Parathyroid adenoma (tissue), 2 donors: ENCODE measurements around the gene KLK2.

Experiments
- H2AFZ ChIP-seq: fragments of 300-600 bp; sonication (generic); one replicate; pipeline ENCODE4 v1.7.0; 2017; ENCODE audit warnings: antibody characterized with exemption, mild to moderate bottlenecking
- H3K27ac ChIP-seq: fragments of 300-600 bp; sonication (generic); one replicate; pipeline ENCODE4 v1.7.0; 2017
- H3K27me3 ChIP-seq: fragments of 300-600 bp; sonication (generic); one replicate; pipeline ENCODE4 v1.7.0; 2017; ENCODE audit warnings: low read length; ENCODE audit not compliant: control insufficient read depth, insufficient read depth
- H3K36me3 ChIP-seq: fragments of 300-600 bp; sonication (generic); one replicate; pipeline ENCODE4 v1.7.0; 2017; ENCODE audit warnings: low read length; ENCODE audit not compliant: control insufficient read depth, insufficient read depth
- H3K4me1 ChIP-seq: fragments of 300-600 bp; sonication (generic); one replicate; pipeline ENCODE4 v1.7.0; 2017; ENCODE audit warnings: control low read depth
- H3K4me2 ChIP-seq: fragments of 300-600 bp; sonication (generic); one replicate; pipeline ENCODE4 v1.7.0; 2017; ENCODE audit warnings: low read length
- H3K4me3 ChIP-seq: fragments of 300-600 bp; sonication (generic); one replicate; pipeline ENCODE4 v1.7.0; 2017; ENCODE audit warnings: low read depth, low read length
- H3K79me2 ChIP-seq: fragments of 300-600 bp; sonication (generic); one replicate; pipeline ENCODE4 v1.7.0; 2017; ENCODE audit warnings: control low read depth
- H3K9ac ChIP-seq: fragments of 300-600 bp; sonication (generic); one replicate; pipeline ENCODE4 v1.7.0; 2017; ENCODE audit warnings: mild to moderate bottlenecking
- H3K9me3 ChIP-seq: fragments of 300-600 bp; sonication (generic); one replicate; pipeline ENCODE4 v1.7.0; 2017; ENCODE audit warnings: low read length; ENCODE audit not compliant: control insufficient read depth
- CTCF ChIP-seq: fragments of 300-600 bp; sonication (generic); IDR thresholded peaks from one replicate; pipeline ENCODE4 v1.7.0; 2017; ENCODE audit warnings: antibody characterized with exemption, mild to moderate bottlenecking
- donor health status: primary hyperparathyroidism.

KLK2 gene

GRCh38 chr19:50830266-50831025, 42.8 kb upstream of the KLK2 start:
- no peaks in the 10 kb centered on the region for H3K4me1 ChIP-seq
- no peak overlapping the region for H3K27ac ChIP-seq
- H3K79me2 ChIP-seq: no peaks in the 10 kb centered on the region
- no peak overlapping the region for H3K4me2 ChIP-seq
- H3K27me3 ChIP-seq: no peaks in the 10 kb centered on the region
- no peaks in the 10 kb centered on the region for H3K36me3 ChIP-seq
- no peak overlapping the region for H2AFZ ChIP-seq
- no peak for TF ChIP-seq CTCF
- no peak overlapping the region for H3K9ac ChIP-seq
- H3K9me3 ChIP-seq: no peaks in the 10 kb centered on the region
- H3K4me3 ChIP-seq: no peak overlapping the region

GRCh38 chr19:50831026-50831396, 42.2 kb upstream of the KLK2 start:
- no peaks in the 10 kb centered on the region for H3K4me1 ChIP-seq
- no peaks in the 10 kb centered on the region for H3K27me3 ChIP-seq
- no peak overlapping the region for H3K4me2 ChIP-seq
- H3K9me3 ChIP-seq: no peaks in the 10 kb centered on the region
- H3K4me3 ChIP-seq: no peak overlapping the region
- TF ChIP-seq CTCF: no peak
- no peaks in the 10 kb centered on the region for H3K79me2 ChIP-seq
- H3K27ac ChIP-seq: no peak overlapping the region
- H2AFZ ChIP-seq: no peak overlapping the region
- no peak overlapping the region for H3K9ac ChIP-seq
- no peaks in the 10 kb centered on the region for H3K36me3 ChIP-seq

GRCh38 chr19:50832666-50833065, 40.6 kb upstream of the KLK2 start:
- Histone ChIP-seq H3K9me3 (no peaks in the 10 kb centered on the region), H3K9ac (no peak overlapping the region), H3K4me2 (no peak overlapping the region), H3K79me2 (no peaks in the 10 kb centered on the region), H2AFZ (no peak overlapping the region), H3K4me1 (no peaks in the 10 kb centered on the region), H3K36me3 (no peaks in the 10 kb centered on the region), H3K27ac (no peak overlapping the region), H3K4me3 (no peak overlapping the region), H3K27me3 (no peaks in the 10 kb centered on the region)
- TF ChIP-seq CTCF: no peak

GRCh38 chr19:50833117-50833801, 40.0 kb upstream of the KLK2 start, which contains the start of gene KLK15:
TSS of gene KLK15 (minus strand) at chr19:50833574. CDS start at chr19:50831492, 2,082 bp downstream.
- Histone ChIP-seq H3K27ac (no peak within 1 kb of the TSS), H3K4me2 (no peak within 1 kb of the TSS), H3K79me2 (no peaks in the 10 kb centered on the region), H3K4me1 (no peaks in the 10 kb centered on the region), H3K36me3 (no peaks in the 10 kb centered on the region), H3K9me3 (no peaks in the 10 kb centered on the region), H2AFZ (no peak within 1 kb of the TSS), H3K27me3 (no peaks in the 10 kb centered on the region), H3K9ac (no peak within 1 kb of the TSS), H3K4me3 (no peak within 1 kb of the TSS)
- no peak for TF ChIP-seq CTCF
